Brain microvascular endothelial cell (primary cell): ENCODE results near the gene C1QL1.
A peak's percentile ranks its signal among the peaks of the same experiment; 100 is the strongest.

ENCODE experiments used
- DNase-seq: peaks from one replicate; pipeline ENCODE4 v3.0.0-alpha.2; 2020
- H3K27ac ChIP-seq: fragments of 250-450 bp; sonication (Bioruptor Pico); 2 replicates; pipeline ENCODE4 v1.5.1; 2020; ENCODE audit warnings: mild to moderate bottlenecking, moderate library complexity
- H3K27me3 ChIP-seq: fragments of 250-450 bp; sonication (Bioruptor Pico); replicated peaks from 2 replicates; pipeline ENCODE4 v1.5.1; 2020; ENCODE audit warnings: mild to moderate bottlenecking
- H3K36me3 ChIP-seq: fragments of 250-450 bp; sonication (Bioruptor Pico); replicated peaks from 2 replicates; pipeline ENCODE4 v1.5.1; 2020; ENCODE audit warnings: mild to moderate bottlenecking
- H3K4me3 ChIP-seq: 2 replicates; pipeline ENCODE4 v1.5.1; 2011; ENCODE audit warnings: low read depth, mild to moderate bottlenecking, control low read depth, low read length, moderate library complexity
- in situ Hi-C: cut with HindIII; loops from 2 replicates; pipeline ENCODE4 v1.10.0; 2017; ENCODE audit warnings: low sequenced_read_pairs, low pct_ligation_motif_present
- TF ChIP-seq, protein P1 (sequence below): IDR thresholded peaks from 2 replicates; pipeline ENCODE4 v1.5.1; 2011; ENCODE audit warnings: low read depth, mild to moderate bottlenecking, moderate library complexity, low read length, control low read depth, inconsistent platforms; ENCODE audit errors: missing control alignments

The C1QL1 gene

GRCh38 chr17:44968225-44969143 is at the start of gene C1QL1:
Gene C1QL1, minus strand, starts transcription at chr17:44968303. Its CDS starts 255 bp downstream, at chr17:44968048.
- in situ Hi-C loops = no loop called here
- peak within 1 kb of the TSS; percentile 49 for H3K4me3 ChIP-seq
- TF ChIP-seq, protein P1, sequence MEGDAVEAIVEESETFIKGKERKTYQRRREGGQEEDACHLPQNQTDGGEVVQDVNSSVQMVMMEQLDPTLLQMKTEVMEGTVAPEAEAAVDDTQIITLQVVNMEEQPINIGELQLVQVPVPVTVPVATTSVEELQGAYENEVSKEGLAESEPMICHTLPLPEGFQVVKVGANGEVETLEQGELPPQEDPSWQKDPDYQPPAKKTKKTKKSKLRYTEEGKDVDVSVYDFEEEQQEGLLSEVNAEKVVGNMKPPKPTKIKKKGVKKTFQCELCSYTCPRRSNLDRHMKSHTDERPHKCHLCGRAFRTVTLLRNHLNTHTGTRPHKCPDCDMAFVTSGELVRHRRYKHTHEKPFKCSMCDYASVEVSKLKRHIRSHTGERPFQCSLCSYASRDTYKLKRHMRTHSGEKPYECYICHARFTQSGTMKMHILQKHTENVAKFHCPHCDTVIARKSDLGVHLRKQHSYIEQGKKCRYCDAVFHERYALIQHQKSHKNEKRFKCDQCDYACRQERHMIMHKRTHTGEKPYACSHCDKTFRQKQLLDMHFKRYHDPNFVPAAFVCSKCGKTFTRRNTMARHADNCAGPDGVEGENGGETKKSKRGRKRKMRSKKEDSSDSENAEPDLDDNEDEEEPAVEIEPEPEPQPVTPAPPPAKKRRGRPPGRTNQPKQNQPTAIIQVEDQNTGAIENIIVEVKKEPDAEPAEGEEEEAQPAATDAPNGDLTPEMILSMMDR = peak; percentile 33
- DNase-seq = peak; percentile 71
- no peak within 1 kb of the TSS for H3K27ac ChIP-seq
- peaks cover 39% of the 10 kb centered on the region for H3K27me3 ChIP-seq
- no peaks in the 10 kb centered on the region for H3K36me3 ChIP-seq

DNA sequence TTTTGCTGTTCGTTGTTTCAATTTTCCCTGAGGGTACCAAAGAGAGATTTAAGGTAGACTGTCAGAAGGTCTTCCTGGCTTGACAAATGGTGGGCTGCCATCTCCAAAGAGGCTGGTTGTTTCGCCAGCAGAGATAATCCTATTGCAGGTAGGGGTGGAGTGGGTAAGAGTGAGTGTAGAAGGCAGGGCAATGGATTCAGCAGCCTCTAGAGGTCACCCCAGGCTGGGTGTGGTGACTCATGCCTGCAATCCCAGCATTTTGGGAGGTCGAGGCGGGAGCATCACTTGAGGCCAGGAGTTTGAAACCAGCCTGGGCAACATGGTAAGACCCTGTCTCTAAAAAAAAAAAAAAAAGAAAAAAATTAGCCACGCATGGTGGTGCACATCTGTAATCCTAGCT is 48.7 kb upstream of the C1QL1 start:
- DNase-seq = no peak
- TF ChIP-seq, protein P1 = peak; percentile 48
- in situ Hi-C loops = loop anchor here (25.0 kb wide), 1 partner anchor 105 kb away; the partner anchor contains the start of gene GFAP
- no peak overlapping the region for H3K4me3 ChIP-seq
- H3K27ac ChIP-seq = no peak overlapping the region
- no peaks in the 10 kb centered on the region for H3K36me3 ChIP-seq
- H3K27me3 ChIP-seq = no peaks in the 10 kb centered on the region

- Histone ChIP-seq H3K36me3 (no peaks in the 10 kb centered on the region), H3K27me3 (no peaks in the 10 kb centered on the region), H3K27ac (no peak overlapping the region), H3K4me3 (no peak overlapping the region)
- in situ Hi-C loops = loop anchor here (25.0 kb wide), 1 partner anchor 104 kb away; the partner anchor contains the start of gene GFAP
- TF ChIP-seq, protein P1 = no peak
- DNase-seq = no peak
These were observed 48.1 kb upstream of the C1QL1 start for GRCh38 chr17:45016237-45016636.

DNA sequence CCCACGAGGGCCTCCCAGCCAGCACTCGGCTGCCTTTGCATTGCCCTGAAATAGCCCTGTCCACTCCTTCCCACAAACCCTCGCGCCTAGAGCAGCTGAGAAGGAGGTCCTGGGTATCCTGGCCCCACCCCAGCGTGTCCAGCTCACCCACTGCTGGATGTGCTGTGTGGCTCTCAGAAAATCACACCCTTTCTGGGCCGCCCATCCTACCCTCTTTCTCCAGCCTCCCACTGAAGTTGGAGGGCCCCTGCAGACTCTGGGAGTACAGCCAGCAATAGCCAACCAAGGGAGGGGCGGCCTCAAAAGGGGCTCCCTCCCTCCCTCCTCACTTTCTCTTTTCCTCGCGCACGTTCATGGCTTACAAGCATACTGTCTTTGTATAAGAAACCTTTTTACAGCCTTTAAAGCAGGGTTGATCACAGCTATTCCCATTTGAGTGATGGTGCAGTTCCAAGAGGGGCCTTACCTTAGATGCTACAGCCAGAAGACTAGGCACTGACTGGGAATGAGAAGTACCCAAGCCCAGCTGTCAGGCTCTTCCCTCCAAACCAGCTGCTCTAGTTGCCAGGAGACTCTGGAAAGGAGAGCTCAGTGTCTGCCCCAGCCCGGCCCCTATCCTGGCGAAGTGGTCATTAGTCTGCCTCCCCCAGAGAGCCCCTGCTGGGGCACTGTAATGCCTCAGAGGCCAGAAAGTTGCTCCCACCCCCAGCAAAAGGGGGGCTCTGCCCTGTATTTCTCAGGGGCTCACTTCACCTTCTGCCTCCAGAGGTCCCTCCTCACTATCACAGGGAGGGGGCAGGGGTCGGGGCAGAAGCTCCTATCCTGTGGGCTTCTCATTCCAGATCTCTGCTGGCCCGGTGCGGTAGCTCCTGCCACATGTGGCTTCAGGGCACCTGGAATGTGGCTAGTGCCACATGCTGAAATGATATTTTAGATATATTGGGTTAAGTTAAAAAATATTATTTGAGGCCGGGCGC is 45.2 kb upstream of the C1QL1 start:
- TF ChIP-seq, protein P1 = no peak
- H3K36me3 ChIP-seq = no peaks in the 10 kb centered on the region
- DNase-seq = no peak
- no peaks in the 10 kb centered on the region for H3K27me3 ChIP-seq
- no peak overlapping the region for H3K4me3 ChIP-seq
- in situ Hi-C loops = loop anchor here (25.0 kb wide), 1 partner anchor 101 kb away; the partner anchor contains the start of gene GFAP
- no peak overlapping the region for H3K27ac ChIP-seq

DNA sequence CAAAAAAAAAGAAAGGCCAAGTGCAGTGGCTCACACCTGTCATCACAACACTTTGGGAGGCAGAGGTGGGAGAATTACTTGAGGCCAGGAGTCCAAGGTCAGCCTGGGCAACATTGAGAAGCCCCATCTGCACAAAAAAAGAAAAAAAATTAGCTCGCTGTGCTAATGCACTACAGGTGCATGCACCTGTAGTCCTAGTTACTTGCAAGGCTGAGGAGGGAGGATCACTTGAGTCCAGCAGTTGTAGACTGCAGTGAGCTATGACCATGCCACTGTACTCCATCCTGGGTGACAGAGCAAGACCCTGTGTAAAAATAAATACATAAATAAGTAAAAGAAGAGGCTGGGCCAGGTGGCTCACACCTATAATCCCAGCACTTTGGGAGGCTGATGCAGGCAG is 43.7 kb upstream of the C1QL1 start:
- Histone ChIP-seq H3K36me3 (no peaks in the 10 kb centered on the region), H3K27me3 (peaks cover 2% of the 10 kb centered on the region), H3K27ac (no peak overlapping the region), H3K4me3 (no peak overlapping the region)
- TF ChIP-seq, protein P1 = no peak
- in situ Hi-C loops = loop anchor here (25.0 kb wide), 1 partner anchor 99 kb away; the partner anchor contains the start of gene GFAP
- no peak for DNase-seq
